Measurements from ENCODE around the gene IL25. TPM values are rescaled to one million over a fixed set of nuclear protein-coding genes. Genes with fewer than 3 reads are reported as not detected.

IL25 gene
- total RNA-seq, 1 donor from 2014 or later = not detected

GRCh38 chr14:23356662-23357061, 15.9 kb upstream of the IL25 start:
- H3K9me3 ChIP-seq = no peaks in the 10 kb centered on the region
- TF ChIP-seq CTCF (IDR thresholded peaks at IDR 0.05) = no peak
- intact Hi-C loops (cut with DNase I) = loop anchor here (1.0 kb wide), 1 partner anchor 24 kb away; no protein-coding TSS in a partner anchor
- no peak overlapping the region for H3K27ac ChIP-seq
- H3K4me3 ChIP-seq = no peak overlapping the region
- H3K36me3 ChIP-seq = peaks cover 12 to 17% of the 10 kb centered on the region in 2 donors
- DNase-seq (ENCODE audit: low spot score in 2 of 2) = peak in 1 of 2 donors; percentile 16
- H3K4me1 ChIP-seq = peaks cover 4 to 11% of the 10 kb centered on the region in 2 donors
- no peaks in the 10 kb centered on the region for H3K27me3 ChIP-seq

- intact Hi-C loops (cut with DNase I) = no loop called here
- peaks cover 2 to 10% of the 10 kb centered on the region in 2 donors for H3K4me1 ChIP-seq
- H3K9me3 ChIP-seq = no peaks in the 10 kb centered on the region
- H3K36me3 ChIP-seq = peaks cover 12 to 17% of the 10 kb centered on the region in 2 donors
- H3K27me3 ChIP-seq = no peaks in the 10 kb centered on the region
- no peak overlapping the region for H3K4me3 ChIP-seq
- peak in 1 of 2 donors; percentile 57 for DNase-seq (ENCODE audit: low spot score in 2 of 2)
- H3K27ac ChIP-seq = no peak overlapping the region
- no peak for TF ChIP-seq CTCF (IDR thresholded peaks at IDR 0.05)
These were observed 15.3 kb upstream of the IL25 start for GRCh38 chr14:23357261-23357660.

GRCh38 chr14:23358042-23358441, 14.6 kb upstream of the IL25 start:
- DNase-seq (ENCODE audit: low spot score in 2 of 2) = no peak
- peaks cover 12 to 17% of the 10 kb centered on the region in 2 donors for H3K36me3 ChIP-seq
- H3K4me3 ChIP-seq = no peak overlapping the region
- peaks cover 2 to 10% of the 10 kb centered on the region in 2 donors for H3K4me1 ChIP-seq
- H3K27ac ChIP-seq = no peak overlapping the region
- no peaks in the 10 kb centered on the region for H3K9me3 ChIP-seq
- H3K27me3 ChIP-seq = no peaks in the 10 kb centered on the region
- intact Hi-C loops (cut with DNase I) = no loop called here
- TF ChIP-seq CTCF (IDR thresholded peaks at IDR 0.05) = no peak

GRCh38 chr14:23358553-23359166, 13.9 kb upstream of the IL25 start:
- no peaks in the 10 kb centered on the region for H3K27me3 ChIP-seq
- intact Hi-C loops (cut with DNase I) = no loop called here
- TF ChIP-seq CTCF (IDR thresholded peaks at IDR 0.05) = no peak
- peaks cover 2 to 9% of the 10 kb centered on the region in 2 donors for H3K4me1 ChIP-seq
- peak overlapping the region in 1 of 2 donors; percentile 16 for H3K27ac ChIP-seq
- no peak for DNase-seq (ENCODE audit: low spot score in 2 of 2)
- peaks cover 12 to 17% of the 10 kb centered on the region in 2 donors for H3K36me3 ChIP-seq
- no peaks in the 10 kb centered on the region for H3K9me3 ChIP-seq
- H3K4me3 ChIP-seq = no peak overlapping the region

- intact Hi-C loops (cut with DNase I) = no loop called here
- Histone ChIP-seq H3K27ac (peak overlapping the region in 1 of 2 donors; percentile 16), H3K4me1 (peaks cover 5 to 14% of the 10 kb centered on the region in 2 donors), H3K4me3 (no peak overlapping the region), H3K36me3 (peaks cover 12 to 17% of the 10 kb centered on the region in 2 donors), H3K9me3 (no peaks in the 10 kb centered on the region), H3K27me3 (no peaks in the 10 kb centered on the region)
- peak in 1 of 2 donors; percentile 47 for DNase-seq (ENCODE audit: low spot score in 2 of 2)
- no peak for TF ChIP-seq CTCF (IDR thresholded peaks at IDR 0.05)
These were observed 13.4 kb upstream of the IL25 start for GRCh38 chr14:23359167-23359626.
